Measurements from ENCODE around the gene DTX3L. TPM values are rescaled to one million over a fixed set of nuclear protein-coding genes. Genes with fewer than 3 reads are reported as not detected.

The DTX3L gene
- total and polyA plus RNA-seq, 2 of the 13 experiments (the other 11 are each of a cell fraction or from before 2014, with no cell fraction given), result 2.5 to 10.9 TPM

- TF ChIP-seq ELF3 (CRISPR knock-in tag; IDR thresholded peaks at IDR 0.05), result peak; percentile 71
- no peak for TF ChIP-seq NFATC3 (CRISPR knock-in tag; IDR thresholded peaks at IDR 0.05)
- 0 out of 2 replicates have a peak, but pooled peaks have one; percentile 42 for TF ChIP-seq SP5 (CRISPR knock-in tag; IDR thresholded peaks at IDR 0.05; ENCODE audit: borderline replicate concordance, low read depth)
- peak; percentile 78; the same call in 1 of the 2 replicates for TF ChIP-seq HOMEZ (CRISPR knock-in tag; IDR thresholded peaks at IDR 0.05; ENCODE audit: low read depth)
- no peak for TF ChIP-seq ZNF652 (CRISPR knock-in tag; IDR thresholded peaks at IDR 0.05; ENCODE audit: borderline replicate concordance, low read depth)
- TF ChIP-seq MAFG (CRISPR knock-in tag; IDR thresholded peaks at IDR 0.05), result no peak
- no peak for TF ChIP-seq TOE1 (CRISPR knock-in tag; IDR thresholded peaks at IDR 0.05)
- no peak for TF ChIP-seq ZHX1 (CRISPR knock-in tag; IDR thresholded peaks at IDR 0.05; ENCODE audit: low read depth)
- TF ChIP-seq ARID3A (IDR thresholded peaks at IDR 0.05; ENCODE audit: low read depth, low read length), result 0 out of 2 replicates have a peak, but pooled peaks have one; percentile 32
- no peak for TF ChIP-seq TSC22D2 (CRISPR knock-in tag; IDR thresholded peaks at IDR 0.05; ENCODE audit: borderline replicate concordance)
- no peak for TF ChIP-seq ZFP82 (CRISPR knock-in tag; IDR thresholded peaks at IDR 0.05; ENCODE audit: borderline replicate concordance)
- TF ChIP-seq DPF2 (CRISPR knock-in tag; IDR thresholded peaks at IDR 0.05; ENCODE audit: borderline replicate concordance, low read depth), result no peak
- no peak for TF ChIP-seq KMT2B (CRISPR knock-in tag; IDR thresholded peaks at IDR 0.05)
- no peak for TF ChIP-seq SALL2 (CRISPR knock-in tag; IDR thresholded peaks at IDR 0.05)
- TF ChIP-seq ZNF737 (CRISPR knock-in tag; IDR thresholded peaks at IDR 0.05; ENCODE audit: borderline replicate concordance), result no peak
- TF ChIP-seq GPN1 (CRISPR knock-in tag; IDR thresholded peaks at IDR 0.05; ENCODE audit: borderline replicate concordance), result no peak
- TF ChIP-seq ZNF781 (CRISPR knock-in tag; IDR thresholded peaks at IDR 0.05; ENCODE audit: borderline replicate concordance, not compliant biosample characterization), result no peak
- TF ChIP-seq ZNF530 (CRISPR knock-in tag; IDR thresholded peaks at IDR 0.05; ENCODE audit: low read depth), result no peak
- TF ChIP-seq CREM (IDR thresholded peaks at IDR 0.05), result no peak
- no peak for TF ChIP-seq CREM (CRISPR knock-in tag; IDR thresholded peaks at IDR 0.05)
- TF ChIP-seq GATAD2A (CRISPR knock-in tag; IDR thresholded peaks at IDR 0.05), result peak; percentile 80
- TF ChIP-seq BCL6 (CRISPR knock-in tag; IDR thresholded peaks at IDR 0.05), result peak; percentile 83
- TF ChIP-seq KLF12 (CRISPR knock-in tag; IDR thresholded peaks at IDR 0.05; ENCODE audit: borderline replicate concordance), result no peak
Measured at GRCh38 chr3:122572940-122573412, 8.8 kb downstream of the DTX3L start (continued).

All from HepG2 (cell line).